K562 (cell line): ENCODE results near the gene WDPCP. TPM values are rescaled to one million over a fixed set of nuclear protein-coding genes. Genes with fewer than 3 reads are reported as not detected.

Experiments used
- BRCA1 ChIP-seq, 2 experiments: fragments of 450-650 bp in 1 of 2; sonication (generic) in 1 of 2; formaldehyde crosslinking in 1 of 2; IDR thresholded peaks; 2 replicates each; pipeline versions ENCODE4 v1.5.0 to v1.6.1; 2017 to 2020; ENCODE audit warnings: mild to moderate bottlenecking in 1 of 2, missing genetic modification reagents in 1 of 2
- CREB3L1 ChIP-seq: fragments of 450-650 bp; IDR thresholded peaks from 2 replicates; pipeline ENCODE4 v1.6.1; 2014; ENCODE audit warnings: low read depth, mild to moderate bottlenecking, moderate library complexity, borderline replicate concordance
- DIDO1 ChIP-seq: fragments of 450-650 bp; IDR thresholded peaks from 2 replicates; pipeline ENCODE4 v1.6.1; 2016; ENCODE audit warnings: low read depth, missing biosample characterization, missing genetic modification characterization
- NR2C1 ChIP-seq, 2 experiments: fragments of 450-650 bp; IDR thresholded peaks; 2 replicates each; pipeline ENCODE4 v1.6.1; 2017; ENCODE audit warnings: mild to moderate bottlenecking in 2 of 2, antibody characterized with exemption in 1 of 2, inconsistent platforms in 1 of 2, missing compliant biosample characterization in 1 of 2, missing genetic modification characterization in 1 of 2
- PTRF ChIP-seq: fragments of 450-650 bp; IDR thresholded peaks from 2 replicates; pipeline ENCODE4 v1.6.1; 2016; ENCODE audit warnings: mild to moderate bottlenecking, missing genetic modification characterization, missing compliant biosample characterization
- SAP30 ChIP-seq: fragments of 200-600 bp; sonication (generic); IDR thresholded peaks from 2 replicates; pipeline ENCODE4 v1.6.1; 2012; ENCODE audit warnings: borderline replicate concordance, low read depth, mild to moderate bottlenecking, moderate library complexity, low read length, control low read depth, inconsistent platforms; ENCODE audit not compliant: insufficient read depth, poor library complexity, severe bottlenecking
- TCFL5 ChIP-seq: fragments of 250-450 bp; sonication (Bioruptor Pico); conservative IDR thresholded peaks from 2 replicates; pipeline ENCODE4 v1.6.1; 2021; ENCODE audit warnings: mild to moderate bottlenecking, moderate library complexity, matching md5 sums
- TFE3 ChIP-seq: fragments of 450-650 bp; formaldehyde crosslinking; IDR thresholded peaks from 2 replicates; pipeline ENCODE4 v1.4.0; 2020; ENCODE audit warnings: mild to moderate bottlenecking, mixed read lengths
- THAP12 ChIP-seq: fragments of 250-450 bp; sonication (Bioruptor Pico); IDR thresholded peaks from 2 replicates; pipeline ENCODE4 v1.9.0; 2021; ENCODE audit warnings: mild to moderate bottlenecking, inconsistent platforms
- ZNF165 ChIP-seq: fragments of 250-450 bp; sonication (Bioruptor Pico); IDR thresholded peaks from 2 replicates; pipeline ENCODE4 v1.4.0; 2020; ENCODE audit warnings: borderline replicate concordance
- ZNF407 ChIP-seq: fragments of 450-650 bp; IDR thresholded peaks from 2 replicates; pipeline ENCODE4 v1.6.1; 2016; ENCODE audit warnings: low read depth
- ZNF778 ChIP-seq: fragments of 450-650 bp; formaldehyde crosslinking; IDR thresholded peaks from 2 replicates; pipeline ENCODE4 v1.4.0; 2020; ENCODE audit warnings: mild to moderate bottlenecking, moderate library complexity
- polyA plus RNA-seq, 8 experiments: library from polyadenylated mRNA; depleted of rRNA in 4 of 8; stranded (reverse) in 5 of 8; unstranded in 3 of 8; fragments of >200 nt; fragmentation: Nextera tagmentation in 2 of 8; fragmentation: Illumina TruSeq in 1 of 8; extraction: Ambion mirVana in 2 of 8; extraction: Trizol in 1 of 8; gene quantifications; 2 replicates each; pipeline versions ENCODE4 v1.2.1 to v1.2.3, GENCODE V29; 2011 to 2014; ENCODE audit warnings: inconsistent platforms in 1 of 8, missing spikeins in 1 of 8
- total RNA-seq, 7 experiments: library from RNA; depleted of rRNA in 6 of 7; stranded (reverse); fragments of >200 nt in 6 of 7; fragmentation: Illumina TruSeq in 2 of 7; extraction: Trizol in 2 of 7; gene quantifications; 2 replicates each; pipeline versions ENCODE4 v1.2.1 to v1.2.3, GENCODE V29; 2011 to 2021; ENCODE audit warnings: low replicate concordance in 1 of 7

WDPCP gene
- total and polyA plus RNA-seq, 9 of the 15 experiments (the other 6 are each of a cell fraction or from before 2014, with no cell fraction given): 1.4 to 6.4 (median 5.5) TPM

GRCh38 chr2:63588385-63589147 lies at the start of gene WDPCP, which contains the start of gene MDH1 (continued):
- TF ChIP-seq CREB3L1 (peak; percentile 93), THAP12 (CRISPR knock-in tag) (no peak), ZNF407 (no peak), BRCA1 (IDR thresholded peaks at IDR 0.05) (no peak), BRCA1 (CRISPR knock-in tag; IDR thresholded peaks at IDR 0.05) (no peak), DIDO1 (peak; percentile 94), ZNF778 (CRISPR knock-in tag) (no peak), TFE3 (no peak; the same call in 1 of the 2 replicates), ZNF165 (CRISPR knock-in tag) (no peak), TCFL5 (CRISPR knock-in tag) (no peak), PTRF (no peak), NR2C1 (IDR thresholded peaks at IDR 0.05) (peak; percentile 98), NR2C1 (tag; IDR thresholded peaks at IDR 0.05) (peak; percentile 97), SAP30 (peak; percentile 49)
